COLO829 (cell line): ENCODE results near the gene IPO13.

Source experiments
- DNase-seq: peaks from one replicate; pipeline ENCODE4 v3.0.0; 2012; ENCODE audit warnings: low spot score

Gene IPO13

GRCh38 chr1:43987159-43987902, 40.6 kb downstream of the IPO13 start:
- no peak for DNase-seq

- no peak for DNase-seq
Observed at GRCh38 chr1:43990271-43991199, 43.8 kb downstream of the IPO13 start.

GRCh38 chr1:43991200-43991475, 44.4 kb downstream of the IPO13 start:
- no peak for DNase-seq

- DNase-seq: peak; percentile 48
Observed at GRCh38 chr1:43991476-43992231, 44.9 kb downstream of the IPO13 start, which contains the start of gene CCDC24. CCDC24 (plus strand) TSS chr1:43991599; CDS start chr1:43991879, 280 bp downstream.

GRCh38 chr1:43992232-43992995, 45.7 kb downstream of the IPO13 start:
- no peak for DNase-seq

GRCh38 chr1:43993206-43993914, 46.6 kb downstream of the IPO13 start:
- DNase-seq: no peak

GRCh38 chr1:43994071-43994470, 47.3 kb downstream of the IPO13 start:
- DNase-seq: no peak

- DNase-seq: no peak
Observed at GRCh38 chr1:43994794-43995790, 48.3 kb downstream of the IPO13 start.

GRCh38 chr1:43995984-43996732, 49.4 kb downstream of the IPO13 start:
- DNase-seq: no peak

GRCh38 chr1:43996733-43997115, 50.0 kb downstream of the IPO13 start:
- DNase-seq: no peak

- DNase-seq: no peak
Observed at GRCh38 chr1:43997295-43997999, 50.7 kb downstream of the IPO13 start.

- DNase-seq: no peak
Observed at GRCh38 chr1:43998000-43998378, 51.2 kb downstream of the IPO13 start.

- no peak for DNase-seq
Observed at GRCh38 chr1:43999455-43999854, 52.7 kb downstream of the IPO13 start.

- no peak for DNase-seq
Observed at GRCh38 chr1:44000122-44000665, 53.4 kb downstream of the IPO13 start.

- DNase-seq: no peak
Observed at GRCh38 chr1:44002165-44002564, 55.4 kb downstream of the IPO13 start.

- DNase-seq: no peak
Observed at GRCh38 chr1:44002606-44003157, 55.9 kb downstream of the IPO13 start.

GRCh38 chr1:44008259-44008658, 61.5 kb downstream of the IPO13 start:
- no peak for DNase-seq

GRCh38 chr1:44010935-44011471, 64.3 kb downstream of the IPO13 start:
- no peak for DNase-seq
